ENCODE results near the gene ACTG1.
A peak's percentile ranks its signal among the peaks of the same experiment; 100 is the strongest.

ACTG1 gene

GRCh38 chr17:81512562-81513371 is at the start of gene ACTG1:
Gene ACTG1, minus strand, starts transcription at chr17:81512799. Its CDS starts 445 bp downstream, at chr17:81512354.
- peak; percentile 93 for DNase-seq
- ATAC-seq = peak; percentile 53

GRCh38 chr17:81561494-81561885 is 48.9 kb upstream of the ACTG1 start:
- ATAC-seq (no peak), DNase-seq (no peak)

DNA sequence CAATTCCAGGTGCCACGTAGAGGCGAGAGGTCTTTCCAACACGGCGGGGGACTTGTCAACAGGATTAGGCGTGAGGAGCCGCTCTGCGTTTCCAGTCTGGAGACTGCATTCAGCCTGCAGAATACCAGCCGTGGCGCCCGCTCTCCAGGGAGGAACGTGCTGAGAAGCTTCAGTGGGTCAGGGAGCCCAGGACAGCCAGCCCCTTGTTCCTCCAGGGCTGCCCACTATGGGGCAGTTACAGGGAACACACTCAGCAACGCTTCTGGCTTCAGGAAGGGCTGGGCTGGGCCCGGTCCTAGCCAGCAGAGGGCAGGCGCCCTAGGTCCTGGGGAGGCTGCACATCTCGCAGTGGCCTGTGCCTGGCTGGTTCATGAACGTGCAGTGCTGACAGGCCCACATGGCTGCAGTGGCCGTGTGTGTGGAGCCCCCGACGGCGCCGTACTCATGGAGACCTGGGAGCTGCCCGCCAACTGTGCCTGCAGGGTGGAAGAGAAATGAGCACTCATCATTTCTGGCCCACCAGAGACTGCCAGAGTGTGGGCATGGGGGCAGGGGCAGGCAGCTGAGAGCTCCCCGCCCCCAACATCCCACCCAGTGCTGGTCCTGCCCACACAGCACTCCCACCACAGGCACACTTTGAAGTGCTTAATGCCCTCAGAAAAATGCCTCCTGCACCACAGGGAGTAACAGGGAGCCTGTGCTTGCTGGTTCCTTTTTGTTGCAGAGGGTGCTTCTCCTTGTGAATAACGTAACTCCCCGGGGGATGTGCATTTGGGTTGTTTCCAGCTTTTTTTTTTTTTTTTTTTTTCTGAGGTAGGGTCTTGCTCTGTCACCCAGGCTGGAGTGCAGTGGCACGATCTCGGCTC is 46.6 kb upstream of the ACTG1 start:
- ATAC-seq = no peak
- DNase-seq = no peak

DNA sequence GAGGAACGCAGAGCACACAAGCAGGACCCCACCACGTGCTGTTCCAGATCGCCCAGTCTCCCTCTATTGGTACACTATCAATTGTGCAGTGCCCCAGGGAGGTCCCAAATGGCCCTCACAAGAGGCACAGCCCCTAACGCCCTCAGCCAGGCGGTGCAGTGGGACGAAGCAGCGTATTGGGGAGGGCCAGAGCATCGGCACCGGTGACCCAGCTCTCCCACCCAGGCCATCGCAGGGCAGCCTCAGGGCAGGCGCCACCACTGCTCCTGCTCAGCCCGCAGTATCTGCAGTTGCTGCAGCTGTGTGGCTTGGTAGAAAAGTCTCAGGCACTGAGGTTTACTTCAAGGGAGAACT is 45.5 kb upstream of the ACTG1 start:
- no peak for ATAC-seq
- DNase-seq = no peak

DNA sequence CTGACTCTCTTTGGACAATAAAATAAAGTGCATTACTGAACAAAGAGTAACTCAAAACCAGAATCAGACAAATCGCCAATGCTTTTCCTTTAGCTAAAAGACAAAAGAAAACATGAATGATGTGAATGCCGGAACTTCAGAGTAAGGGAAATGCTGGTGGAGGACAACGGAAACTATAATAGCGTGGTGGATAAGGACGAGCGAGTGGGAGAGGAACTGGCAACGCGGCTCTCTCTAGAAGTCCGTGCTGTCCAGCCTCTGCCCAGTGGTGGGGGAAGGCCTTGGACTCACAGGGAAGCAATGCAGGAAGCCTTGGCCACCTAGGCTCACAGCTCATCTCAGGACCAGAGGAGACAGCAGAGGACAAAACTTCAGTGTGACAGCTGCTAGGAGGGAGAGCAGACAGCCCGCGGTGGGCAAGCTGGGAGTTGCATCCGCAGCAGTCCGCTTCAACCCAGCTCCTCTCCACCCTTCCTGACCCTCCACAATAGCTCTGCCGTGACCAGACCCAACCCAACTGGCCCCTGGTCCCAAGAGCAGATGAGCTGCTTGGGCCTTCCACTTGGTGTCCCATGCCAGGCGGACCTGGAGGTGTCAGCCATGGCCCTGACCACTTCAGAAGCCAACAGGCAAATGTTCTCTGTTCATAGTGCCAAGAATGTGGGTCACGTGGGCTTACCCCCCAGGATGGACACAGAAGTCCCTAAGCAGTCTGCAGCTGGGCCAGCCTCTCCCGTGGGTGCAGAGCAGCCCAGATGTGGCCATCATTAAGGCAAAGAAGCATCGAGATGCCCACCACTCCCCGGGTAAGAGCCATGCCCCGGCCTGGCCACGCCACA is 44.9 kb upstream of the ACTG1 start:
- no peak for ATAC-seq
- no peak for DNase-seq

GRCh38 chr17:81556863-81557262 is 44.3 kb upstream of the ACTG1 start:
- ATAC-seq (no peak), DNase-seq (no peak)

DNA sequence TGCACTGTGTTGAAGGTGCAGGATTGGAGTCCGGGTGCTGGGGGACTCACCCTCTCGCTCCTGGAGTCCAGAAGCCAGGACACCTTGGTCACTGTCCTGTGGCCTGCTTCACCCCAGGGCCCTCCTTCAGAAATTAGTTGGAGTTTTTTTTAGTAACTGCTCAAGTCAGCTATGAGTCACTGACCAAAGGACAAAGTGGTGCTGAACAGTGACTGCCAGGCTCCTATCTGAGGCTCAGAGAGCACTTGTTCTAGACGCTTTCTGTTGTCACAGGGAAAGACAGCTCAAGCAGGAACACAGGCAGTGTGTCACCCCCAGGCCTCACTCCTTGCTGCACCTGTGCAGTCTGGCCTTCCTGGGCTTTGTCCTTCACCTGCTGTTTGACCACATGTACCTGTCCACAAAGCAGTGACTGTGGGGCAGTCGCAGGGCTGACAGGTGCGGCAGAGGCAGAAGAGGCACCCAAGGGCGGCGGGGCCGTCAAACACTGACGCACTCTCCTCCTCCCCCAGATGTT is 43.6 kb upstream of the ACTG1 start:
- ATAC-seq = no peak
- no peak for DNase-seq

DNA sequence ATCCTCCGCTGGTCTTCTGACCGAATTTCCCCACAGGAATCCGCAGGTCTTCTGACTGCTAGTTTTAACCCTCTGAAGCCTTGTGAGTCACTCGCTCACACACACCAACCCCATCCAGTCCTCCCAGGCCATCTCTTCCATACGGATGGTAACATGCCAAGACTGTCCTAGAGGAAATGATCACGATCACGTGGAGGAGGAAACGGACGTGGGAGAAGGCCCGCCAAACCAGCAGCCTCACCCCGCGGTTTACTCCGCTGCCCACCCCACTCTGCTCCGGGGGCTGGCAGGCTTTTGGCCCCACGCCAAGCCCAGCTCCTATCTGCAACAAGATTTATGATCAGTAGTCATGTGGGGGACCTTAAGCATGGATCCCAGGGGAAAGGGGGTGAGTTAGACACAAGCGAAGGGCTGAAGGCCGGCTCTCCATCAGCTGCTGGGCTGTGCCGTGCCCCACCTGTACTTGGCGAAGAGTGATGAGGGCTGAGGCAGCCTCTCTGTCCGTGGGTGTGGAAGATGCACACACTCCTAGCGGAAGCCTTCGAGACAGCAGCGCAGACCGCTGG is 41.1 kb upstream of the ACTG1 start:
- DNase-seq = no peak
- peak; percentile 3 for ATAC-seq

- ATAC-seq = peak; percentile 68
Measured at GRCh38 chr17:81553018-81553615, 40.5 kb upstream of the ACTG1 start.

DNA sequence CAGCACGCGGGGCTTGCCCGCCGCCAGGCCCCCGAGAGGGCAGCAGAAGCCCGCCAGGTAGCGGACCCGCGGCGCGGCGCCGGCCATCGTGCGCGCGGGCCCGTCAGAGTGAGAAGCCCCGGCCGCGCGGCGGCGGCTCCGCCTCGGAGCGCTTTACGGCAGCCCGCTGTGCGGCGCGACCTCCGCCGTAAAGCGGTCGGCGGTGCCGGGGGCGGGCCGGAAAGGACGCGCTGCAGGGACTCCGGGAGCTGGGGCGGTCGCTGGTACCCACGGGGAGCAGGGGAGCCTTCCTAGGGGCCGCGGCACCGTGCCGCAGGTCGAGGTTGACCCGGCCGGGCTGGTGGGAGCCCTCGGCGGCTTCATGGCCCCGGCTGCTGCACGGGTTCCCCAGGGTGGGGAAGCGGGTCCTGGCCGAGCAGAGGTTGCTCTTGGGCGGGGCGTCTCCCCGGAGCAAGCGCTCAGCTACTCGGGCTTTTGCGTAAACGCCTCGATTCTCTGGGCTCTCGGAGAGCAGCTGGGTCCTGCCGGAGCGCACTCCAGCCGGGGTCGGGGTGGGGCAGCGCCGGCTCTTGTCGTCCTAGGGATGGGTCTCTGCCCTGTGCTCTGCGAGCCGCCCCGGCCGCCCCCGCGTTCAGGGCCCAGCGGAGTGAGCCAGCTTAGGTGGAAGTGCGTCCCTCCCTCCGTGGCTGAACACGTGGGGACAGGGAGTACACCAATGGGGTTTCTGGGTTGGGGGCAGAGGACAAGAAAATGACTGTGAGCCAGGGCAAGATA is 39.8 kb upstream of the ACTG1 start, which contains the start of gene FAAP100:
FAAP100 (minus strand) TSS at position 110 of the 774 bp plus-strand sequence; CDS start at position 87, 23 bp downstream.
- DNase-seq (peak; percentile 88), ATAC-seq (peak; percentile 55)

More at GRCh38 chr17:81553018-81553615, 40.5 kb upstream of the ACTG1 start:
- DNase-seq = peak; percentile 82

DNA sequence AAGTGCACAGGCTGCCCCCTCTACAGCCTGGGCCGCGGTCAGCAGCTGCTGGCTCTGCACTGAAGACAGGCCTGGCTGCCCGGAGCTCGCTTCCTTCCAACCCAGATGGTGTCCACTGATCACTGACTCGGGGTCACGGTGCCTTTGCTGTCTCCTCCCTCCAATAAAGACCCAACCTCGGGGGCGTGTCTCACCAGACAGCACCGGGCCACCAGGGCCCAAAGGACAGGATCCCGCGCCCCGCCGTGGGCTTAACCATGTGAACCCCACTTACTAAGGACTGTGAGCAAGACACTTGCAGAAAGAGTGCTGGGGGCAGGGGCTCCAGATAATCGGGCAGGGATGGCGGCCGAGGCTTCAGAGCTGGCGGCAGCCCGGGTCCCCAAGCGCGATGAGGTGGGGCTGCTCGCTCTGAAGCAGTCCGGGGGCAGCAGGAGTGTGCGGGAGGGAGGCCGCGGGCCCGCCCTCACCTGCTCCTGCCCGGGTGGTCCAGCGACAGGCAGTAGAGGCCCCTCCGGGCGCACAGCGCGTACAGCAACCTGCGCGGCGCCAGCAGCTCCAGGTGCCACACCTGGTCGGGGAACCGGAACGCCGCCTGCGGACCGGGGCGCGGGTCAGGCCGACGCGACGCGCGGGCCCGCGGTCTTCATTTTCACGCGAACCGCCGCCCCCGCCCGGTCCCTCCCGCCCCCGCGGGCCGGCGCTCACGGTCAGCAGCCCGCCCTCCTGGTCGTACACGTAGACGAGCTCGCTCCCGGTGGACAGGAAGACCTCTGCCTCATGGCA is 39.1 kb upstream of the ACTG1 start:
- ATAC-seq = no peak
- no peak for DNase-seq

- no peak for DNase-seq
Measured at GRCh38 chr17:81550830-81551457, 38.3 kb upstream of the ACTG1 start.

GRCh38 chr17:81550285-81550684 is 37.7 kb upstream of the ACTG1 start:
- no peak for DNase-seq
- ATAC-seq = no peak

More at GRCh38 chr17:81550830-81551457, 38.3 kb upstream of the ACTG1 start:
- no peak for ATAC-seq

- no peak for ATAC-seq
- DNase-seq = no peak
Measured at GRCh38 chr17:81549826-81550225, 37.2 kb upstream of the ACTG1 start.

GRCh38 chr17:81549031-81549557 is 36.5 kb upstream of the ACTG1 start:
- ATAC-seq = no peak
- DNase-seq = no peak

DNA sequence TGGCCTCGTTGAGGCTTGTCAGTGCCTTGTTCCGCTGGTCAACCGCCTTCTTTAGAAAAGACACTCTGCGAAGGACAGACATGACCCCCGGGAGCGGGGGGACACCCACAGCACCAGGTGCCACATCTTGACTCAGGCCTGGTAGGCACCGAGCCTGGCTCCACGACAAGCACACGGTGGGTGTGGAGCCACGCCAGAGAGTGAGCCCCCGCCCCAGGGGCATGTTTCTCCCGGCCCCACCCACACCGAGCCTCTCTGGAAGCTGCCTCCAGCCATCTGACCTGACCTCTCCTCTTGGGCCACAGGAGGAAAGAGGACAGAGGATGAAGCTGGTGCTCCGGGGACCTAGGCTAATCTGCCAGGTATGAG is 35.0 kb upstream of the ACTG1 start:
- no peak for DNase-seq
- no peak for ATAC-seq

DNA sequence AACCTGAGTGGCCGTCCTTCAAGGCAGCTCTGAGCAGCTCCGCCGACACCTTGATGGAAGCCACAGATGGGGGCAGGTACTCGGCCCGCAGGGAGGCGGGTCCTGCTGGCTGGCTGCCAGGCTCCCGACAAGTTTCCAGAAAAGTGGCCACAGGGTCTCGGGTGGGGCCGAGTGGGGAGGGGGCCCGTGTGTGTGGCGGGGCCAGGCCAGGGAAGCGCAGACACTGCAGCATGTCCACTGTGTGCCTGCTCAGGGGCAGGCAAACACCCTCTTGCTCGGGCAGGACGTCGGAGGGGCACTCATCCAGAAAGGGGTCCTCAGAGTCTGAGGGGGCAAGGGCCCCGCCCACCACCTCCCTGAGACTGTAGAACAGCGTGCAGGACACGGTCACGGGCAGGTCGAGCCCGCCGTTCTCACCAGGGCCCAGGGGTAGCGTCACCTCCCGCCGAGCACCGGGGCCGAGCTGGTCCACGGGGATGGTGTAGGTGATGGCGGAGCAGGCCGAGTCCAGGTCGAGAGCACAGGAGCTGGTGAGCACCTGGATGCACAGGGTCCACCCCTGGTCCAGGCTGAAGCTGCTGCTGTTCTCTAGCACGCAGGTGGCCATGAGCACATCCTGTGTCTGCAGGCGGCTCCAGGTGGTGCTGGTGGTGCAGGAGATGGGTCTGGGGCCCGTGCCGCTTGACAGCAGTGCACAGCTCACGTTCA is 34.5 kb upstream of the ACTG1 start:
- ATAC-seq = no peak
- no peak for DNase-seq

Measured in stimulated activated naive CD8-positive, alpha-beta T cell treated with anti-CD3 and anti-CD28 coated beads, Interleukin-15, Interleukin-2, amounts not matched to agents 100 U/mL and 50 U/mL, for 24 hours (primary cell).